ENCODE measurements around the gene APOF. TPM values are rescaled to one million over a fixed set of nuclear protein-coding genes. Genes with fewer than 3 reads are reported as not detected.

APOF gene
- total and polyA plus RNA-seq, 2 experiments from 2014 or later = not detected

- no peak for TF ChIP-seq JUNB (IDR thresholded peaks at IDR 0.05; ENCODE audit: unreplicated experiment)
- TF ChIP-seq NANOG (IDR thresholded peaks at IDR 0.05; ENCODE audit: borderline replicate concordance) = no peak
- no peak for TF ChIP-seq ZNF331 (CRISPR knock-in tag; IDR thresholded peaks at IDR 0.05; ENCODE audit: low read depth)
- TF ChIP-seq CREB1 (CRISPR knock-in tag; IDR thresholded peaks at IDR 0.05; ENCODE audit: low read depth) = no peak
- no peak for TF ChIP-seq STAT1 (IDR thresholded peaks at IDR 0.05; ENCODE audit: unreplicated experiment)
- no peak for TF ChIP-seq EZH2 (IDR thresholded peaks at IDR 0.05; ENCODE audit: low read depth, unreplicated experiment)
- no peak for TF ChIP-seq ZNF462 (CRISPR knock-in tag; IDR thresholded peaks at IDR 0.05)
- TF ChIP-seq CTCF (conservative IDR thresholded peaks at IDR 0.05; ENCODE audit: low read depth in 2 of 2) = no peak
- TF ChIP-seq REST (IDR thresholded peaks at IDR 0.05; ENCODE audit: unreplicated experiment) = no peak
- TF ChIP-seq ETS1 (IDR thresholded peaks at IDR 0.05) = no peak
- no peak for TF ChIP-seq POLR2AphosphoS5 (IDR thresholded peaks at IDR 0.05; ENCODE audit: low read depth)
- H3K27ac Mint-ChIP-seq = no peak overlapping the region
- no peak overlapping the region for H3K4me3 Mint-ChIP-seq
- no peak overlapping the region for H3K27ac ChIP-seq (ENCODE audit: low read depth)
- H3K36me3 ChIP-seq (ENCODE audit: insufficient read depth) = no peaks in the 10 kb centered on the region
- H4K20me1 ChIP-seq (replicated peaks; ENCODE audit: insufficient read depth) = no peaks in the 10 kb centered on the region
- no peaks in the 10 kb centered on the region for H3K36me3 Mint-ChIP-seq (ENCODE audit: low read depth)
- no peaks in the 10 kb centered on the region; the same call in 1 of the 2 replicates for H3F3A ChIP-seq (replicated peaks; ENCODE audit: low read depth)
- H3K27me3 ChIP-seq (ENCODE audit: insufficient read depth) = no peaks in the 10 kb centered on the region
- ATAC-seq (no peak), DNase-seq (ENCODE audit: low spot score) (no peak)
- H2AFZ ChIP-seq = no peak overlapping the region
- peaks cover 7% of the 10 kb centered on the region for H3K27me3 Mint-ChIP-seq (ENCODE audit: insufficient read depth, low read depth, poor library complexity)
- H3K4me2 ChIP-seq = no peak overlapping the region
- peaks cover 16% of the 10 kb centered on the region; the same call in 2 of the 3 replicates for H3K9me3 Mint-ChIP-seq
- no peaks in the 10 kb centered on the region for H3K79me2 ChIP-seq (replicated peaks; ENCODE audit: insufficient read depth)
- no peaks in the 10 kb centered on the region for H3K9me2 ChIP-seq (ENCODE audit: insufficient read depth)
- H3K4me1 Mint-ChIP-seq = peaks cover 11% of the 10 kb centered on the region; the same call in 2 of the 3 replicates
- no peak overlapping the region for H3K4me3 ChIP-seq
- H3K4me1 ChIP-seq (ENCODE audit: insufficient read depth) = peaks cover 6% of the 10 kb centered on the region; the same call in 1 of the 2 replicates
Measured at GRCh38 chr12:56375598-56376434, 13.2 kb upstream of the APOF start.

Measured in GM23338 (cell line).